Measurements from ENCODE around the gene TSPAN18. TPM values are rescaled to one million over a fixed set of nuclear protein-coding genes. Genes with fewer than 3 reads are reported as not detected.

Gene TSPAN18
- total RNA-seq, 6 donors from 2014 or later: 8.2 to 48.6 (median 17.5) TPM

DNA sequence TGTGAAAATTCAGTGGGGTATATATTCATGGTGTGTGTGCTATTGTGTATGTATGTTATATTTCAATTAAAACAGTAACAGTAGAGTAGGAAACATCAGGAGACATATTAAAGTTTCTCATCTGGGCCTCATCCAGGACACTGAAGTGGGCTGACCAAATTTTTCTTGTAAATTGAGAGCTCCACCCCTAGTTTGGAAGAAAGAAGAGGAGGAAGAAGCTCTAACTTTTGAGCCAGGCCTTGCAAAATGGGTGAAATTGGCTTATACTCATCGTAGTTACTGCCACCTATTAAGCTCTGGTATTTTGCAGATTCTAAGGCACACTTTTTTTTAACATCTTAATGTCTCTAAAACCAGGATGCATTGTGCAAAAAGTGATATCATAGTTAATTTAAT is 33.7 kb downstream of the TSPAN18 start:
- peaks cover 0 to 16% (median 0%) of the 10 kb centered on the region in 4 donors for H3K4me1 ChIP-seq
- H3K9me3 ChIP-seq: no peaks in the 10 kb centered on the region
- TF ChIP-seq CTCF (IDR thresholded peaks at IDR 0.05) (no peak), POLR2A (IDR thresholded peaks at IDR 0.05) (no peak), EP300 (IDR thresholded peaks at IDR 0.05) (no peak), POLR2AphosphoS5 (IDR thresholded peaks at IDR 0.05) (no peak)
- H3K27ac ChIP-seq: no peak overlapping the region
- no peaks in the 10 kb centered on the region for H3K27me3 ChIP-seq
- no peak overlapping the region for H3K4me3 ChIP-seq
- H3K36me3 ChIP-seq: no peaks in the 10 kb centered on the region
- DNase-seq (no peak), ATAC-seq (ENCODE audit: low FRiP score in 2 of 2) (peak in 1 of 2 donors; percentile 47)
- WGBS, 2 donors: 65 to 68% methylated on average over 1 of the region's 1 CpG

- WGBS, 2 donors: 72 to 78% methylated on average over 10 of the region's 10 CpGs
- Histone ChIP-seq H3K36me3 (no peaks in the 10 kb centered on the region), H3K27ac (peak overlapping the region in 1 of 4 donors; percentile 32), H3K27me3 (no peaks in the 10 kb centered on the region), H3K4me3 (no peak overlapping the region), H3K4me1 (peaks cover 0 to 16% (median 3%) of the 10 kb centered on the region in 4 donors), H3K9me3 (no peaks in the 10 kb centered on the region)
- no peak for DNase-seq
- peak; percentile 53 to 86 for ATAC-seq (ENCODE audit: low FRiP score in 2 of 2)
- TF ChIP-seq EP300 (IDR thresholded peaks at IDR 0.05) (no peak), POLR2A (IDR thresholded peaks at IDR 0.05) (no peak), POLR2AphosphoS5 (IDR thresholded peaks at IDR 0.05) (no peak), CTCF (IDR thresholded peaks at IDR 0.05) (no peak)
Measured at GRCh38 chr11:44760917-44761550, 34.3 kb downstream of the TSPAN18 start.

GRCh38 chr11:44761551-44761961 is 34.8 kb downstream of the TSPAN18 start:
- Histone ChIP-seq H3K36me3 (no peaks in the 10 kb centered on the region), H3K4me1 (peaks cover 2 to 16% (median 6%) of the 10 kb centered on the region in 4 donors), H3K9me3 (no peaks in the 10 kb centered on the region), H3K27ac (peak overlapping the region in 1 of 4 donors; percentile 32), H3K4me3 (no peak overlapping the region), H3K27me3 (no peaks in the 10 kb centered on the region)
- TF ChIP-seq EP300 (IDR thresholded peaks at IDR 0.05) (no peak), CTCF (IDR thresholded peaks at IDR 0.05) (no peak), POLR2A (IDR thresholded peaks at IDR 0.05) (no peak), POLR2AphosphoS5 (IDR thresholded peaks at IDR 0.05) (no peak)
- DNase-seq (no peak), ATAC-seq (ENCODE audit: low FRiP score in 2 of 2) (no peak)
- WGBS, 2 donors: 66 to 74% methylated on average over 13 to 14 of the region's 14 CpGs

- Histone ChIP-seq H3K4me3 (no peak overlapping the region), H3K9me3 (no peaks in the 10 kb centered on the region), H3K36me3 (no peaks in the 10 kb centered on the region), H3K27me3 (no peaks in the 10 kb centered on the region), H3K27ac (no peak overlapping the region), H3K4me1 (peaks cover 3 to 16% (median 10%) of the 10 kb centered on the region in 4 donors)
- 73 to 81% methylated on average over 4 to 5 of the region's 5 CpGs for WGBS, 2 donors
- no peak for TF ChIP-seq POLR2A (IDR thresholded peaks at IDR 0.05)
- TF ChIP-seq POLR2AphosphoS5 (IDR thresholded peaks at IDR 0.05): no peak
- no peak for TF ChIP-seq CTCF (IDR thresholded peaks at IDR 0.05)
- no peak for DNase-seq
- no peak for ATAC-seq (ENCODE audit: low FRiP score in 2 of 2)
Measured at GRCh38 chr11:44763121-44763820, 36.5 kb downstream of the TSPAN18 start.
